Lower lobe of right lung (tissue), 2 donors: ENCODE results near the gene PPM1H. TPM values are rescaled to one million over a fixed set of nuclear protein-coding genes. Genes with fewer than 3 reads are reported as not detected.

Source experiments
- ATAC-seq, 2 donors: fragments of 200-7000 bp; cut with Tn5 transposase; one replicate each; pipeline ENCODE4 v1.9.1; 2020 to 2022; ENCODE audit warnings: mild to moderate bottlenecking in 2 of 2, moderate library complexity in 2 of 2
- DNase-seq: peaks from one replicate; pipeline ENCODE4 v3.0.0-alpha.2; 2020
- H3K27ac ChIP-seq: fragments of 200-600 bp; one replicate; pipeline ENCODE4 v1.8.0; 2022
- H3K27me3 ChIP-seq: fragments of 200-600 bp; one replicate; pipeline ENCODE4 v1.8.0; 2022; ENCODE audit warnings: low read depth
- H3K36me3 ChIP-seq: fragments of 200-600 bp; one replicate; pipeline ENCODE4 v1.8.0; 2022; ENCODE audit warnings: mild to moderate bottlenecking
- H3K4me1 ChIP-seq: fragments of 200-600 bp; one replicate; pipeline ENCODE4 v1.8.0; 2022
- H3K4me3 ChIP-seq: fragments of 200-600 bp; one replicate; pipeline ENCODE4 v1.8.0; 2022; ENCODE audit warnings: mild to moderate bottlenecking
- H3K9me3 ChIP-seq: fragments of 200-600 bp; one replicate; pipeline ENCODE4 v1.8.0; 2022
- intact Hi-C: fragments of 100-400 bp; cut with DNase I; formaldehyde crosslinking; loops from one replicate; pipeline ENCODE4 v1.11.0; 2022
- total RNA-seq: library from RNA; stranded (reverse); fragmentation: NEBNext Ultra II Directional; extraction: Animal tissue kit (Norgen Biotek cat#: 25700); gene quantifications from one replicate; pipeline ENCODE4 v1.2.1, GENCODE V29; 2021
- TF ChIP-seq, protein P1 (sequence below): fragments of 200-600 bp; IDR thresholded peaks from one replicate; pipeline ENCODE4 v1.8.0; 2022; ENCODE audit warnings: antibody characterized with exemption, mild to moderate bottlenecking
- donor health status: DM: no; HTN: yes; CAD: no; lungs with severe emphysema.

Gene PPM1H
- total RNA-seq, 1 donor from 2014 or later: 6.8 TPM

DNA sequence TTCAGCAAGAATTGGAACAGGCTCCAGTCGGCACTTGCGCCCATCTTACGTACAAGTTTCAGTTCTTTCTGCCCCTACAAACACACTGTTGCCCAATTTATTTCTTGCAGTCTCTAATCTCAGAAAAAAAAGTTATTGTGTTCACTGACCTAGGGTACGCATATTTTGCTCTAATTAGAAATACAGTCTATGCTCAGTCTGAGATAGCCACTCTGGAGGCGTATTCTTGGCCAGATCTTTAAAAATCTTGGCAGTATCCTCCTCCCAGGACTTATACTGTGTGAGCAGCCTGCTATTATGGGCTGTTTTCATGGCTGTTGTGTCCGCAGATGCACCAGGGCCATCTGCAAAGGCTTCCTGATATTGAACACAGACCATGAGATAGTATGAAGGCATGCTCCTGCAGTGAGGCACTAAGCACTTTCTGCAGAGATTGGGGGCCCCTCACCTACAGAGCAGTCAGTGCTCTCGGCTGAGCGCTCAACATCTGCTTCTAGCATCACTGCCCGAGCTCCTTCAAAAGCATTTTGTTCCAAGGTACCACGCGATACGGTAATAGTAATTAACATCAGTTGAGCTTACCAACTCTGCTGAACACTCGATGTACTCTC, 57.9 kb downstream of the PPM1H start:
- no peak overlapping the region for H3K27ac ChIP-seq
- DNase-seq (no peak), ATAC-seq (no peak)
- no peaks in the 10 kb centered on the region for H3K4me1 ChIP-seq
- no peaks in the 10 kb centered on the region for H3K27me3 ChIP-seq
- intact Hi-C loops: no loop called here
- H3K36me3 ChIP-seq: no peaks in the 10 kb centered on the region
- no peaks in the 10 kb centered on the region for H3K9me3 ChIP-seq
- TF ChIP-seq, protein P1, sequence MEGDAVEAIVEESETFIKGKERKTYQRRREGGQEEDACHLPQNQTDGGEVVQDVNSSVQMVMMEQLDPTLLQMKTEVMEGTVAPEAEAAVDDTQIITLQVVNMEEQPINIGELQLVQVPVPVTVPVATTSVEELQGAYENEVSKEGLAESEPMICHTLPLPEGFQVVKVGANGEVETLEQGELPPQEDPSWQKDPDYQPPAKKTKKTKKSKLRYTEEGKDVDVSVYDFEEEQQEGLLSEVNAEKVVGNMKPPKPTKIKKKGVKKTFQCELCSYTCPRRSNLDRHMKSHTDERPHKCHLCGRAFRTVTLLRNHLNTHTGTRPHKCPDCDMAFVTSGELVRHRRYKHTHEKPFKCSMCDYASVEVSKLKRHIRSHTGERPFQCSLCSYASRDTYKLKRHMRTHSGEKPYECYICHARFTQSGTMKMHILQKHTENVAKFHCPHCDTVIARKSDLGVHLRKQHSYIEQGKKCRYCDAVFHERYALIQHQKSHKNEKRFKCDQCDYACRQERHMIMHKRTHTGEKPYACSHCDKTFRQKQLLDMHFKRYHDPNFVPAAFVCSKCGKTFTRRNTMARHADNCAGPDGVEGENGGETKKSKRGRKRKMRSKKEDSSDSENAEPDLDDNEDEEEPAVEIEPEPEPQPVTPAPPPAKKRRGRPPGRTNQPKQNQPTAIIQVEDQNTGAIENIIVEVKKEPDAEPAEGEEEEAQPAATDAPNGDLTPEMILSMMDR: no peak
- H3K4me3 ChIP-seq: no peak overlapping the region

DNA sequence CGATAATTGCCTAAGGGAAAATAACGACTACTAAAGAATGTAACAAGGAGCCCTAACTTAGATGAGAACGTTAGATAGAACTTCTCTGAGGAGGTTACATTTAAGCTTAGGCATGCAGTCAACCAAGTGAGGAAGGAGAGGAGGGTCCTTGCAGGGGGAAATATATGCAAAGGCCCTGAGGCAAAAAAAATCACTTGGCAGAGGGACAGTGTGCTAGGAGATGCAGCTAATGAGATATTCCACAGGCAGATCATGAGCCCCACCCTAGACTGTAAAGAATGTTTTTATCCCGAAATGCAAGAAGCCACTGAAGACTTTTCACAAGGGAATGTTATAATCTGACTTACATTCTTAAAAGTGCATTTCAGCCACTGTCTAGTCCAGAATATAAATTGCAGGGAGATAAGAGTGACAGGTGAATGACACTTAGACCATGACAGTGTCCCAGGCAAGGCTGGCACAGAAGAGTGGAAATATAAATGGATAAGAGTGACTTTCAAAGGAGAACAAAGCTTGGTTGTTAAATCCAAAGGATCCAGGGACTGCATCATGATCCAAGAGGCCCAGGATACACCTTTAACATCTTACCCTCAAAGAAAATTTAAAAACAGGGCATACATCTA, 61.0 kb downstream of the PPM1H start:
- H3K36me3 ChIP-seq: no peaks in the 10 kb centered on the region
- TF ChIP-seq, protein P1: no peak
- ATAC-seq (no peak), DNase-seq (no peak)
- H3K27ac ChIP-seq: no peak overlapping the region
- no peaks in the 10 kb centered on the region for H3K27me3 ChIP-seq
- H3K4me3 ChIP-seq: no peak overlapping the region
- no peaks in the 10 kb centered on the region for H3K4me1 ChIP-seq
- intact Hi-C loops: no loop called here
- no peaks in the 10 kb centered on the region for H3K9me3 ChIP-seq

DNA sequence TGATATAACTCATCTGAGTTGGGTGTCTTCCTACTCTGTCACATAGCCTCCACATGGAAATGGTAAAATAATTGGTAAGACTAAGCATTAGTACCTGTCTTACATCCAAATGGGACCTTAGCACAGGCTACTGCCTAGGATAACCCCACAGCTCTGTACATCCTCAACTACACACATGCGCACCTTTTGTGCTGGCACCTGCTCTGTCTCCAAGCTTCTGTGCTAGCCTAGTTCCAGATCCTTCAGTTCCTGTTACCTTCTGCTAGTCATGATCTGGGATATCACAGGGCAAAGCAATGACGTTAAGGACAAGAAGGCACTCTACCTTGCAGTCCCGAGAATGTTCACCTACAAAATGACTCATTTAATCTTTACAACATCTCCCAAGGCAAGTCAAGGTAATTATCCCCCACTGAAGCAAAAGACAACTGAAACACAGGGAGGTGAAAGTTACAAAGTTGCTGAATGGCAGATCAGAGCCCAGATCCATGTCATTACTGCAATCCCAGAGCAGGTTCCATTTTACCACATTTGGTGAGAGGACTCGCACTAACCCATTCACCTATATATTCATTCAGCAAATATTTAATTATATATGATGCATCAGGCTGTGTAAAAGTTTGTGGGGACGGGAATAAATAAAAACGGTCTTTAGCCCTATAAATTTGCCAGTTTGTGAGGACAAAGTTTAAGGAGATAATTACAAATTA, 61.7 kb downstream of the PPM1H start:
- DNase-seq: no peak
- Histone ChIP-seq H3K4me3 (no peak overlapping the region), H3K36me3 (no peaks in the 10 kb centered on the region), H3K27me3 (no peaks in the 10 kb centered on the region), H3K4me1 (no peaks in the 10 kb centered on the region), H3K27ac (no peak overlapping the region), H3K9me3 (no peaks in the 10 kb centered on the region)
- intact Hi-C loops: no loop called here
- TF ChIP-seq, protein P1: no peak
- ATAC-seq: no peak

DNA sequence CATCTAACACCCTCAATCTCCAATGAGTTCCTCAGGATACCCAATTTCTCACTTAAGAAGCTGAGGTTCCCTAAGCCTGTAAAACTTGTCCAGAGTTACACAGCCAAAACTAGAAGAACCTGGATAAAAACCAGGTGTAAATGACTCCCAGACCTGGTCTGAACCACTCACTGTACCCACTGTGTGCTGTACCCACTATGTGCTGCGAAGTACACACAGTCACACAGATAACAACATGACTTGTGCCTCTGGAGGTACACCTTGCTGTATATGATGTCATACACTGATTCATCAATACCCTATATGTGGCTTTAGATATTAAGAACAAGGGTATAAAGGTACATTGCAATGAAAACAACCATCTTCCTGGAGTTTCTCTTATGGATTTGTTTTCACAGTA, 66.1 kb downstream of the PPM1H start:
- TF ChIP-seq, protein P1: no peak
- intact Hi-C loops: no loop called here

DNA sequence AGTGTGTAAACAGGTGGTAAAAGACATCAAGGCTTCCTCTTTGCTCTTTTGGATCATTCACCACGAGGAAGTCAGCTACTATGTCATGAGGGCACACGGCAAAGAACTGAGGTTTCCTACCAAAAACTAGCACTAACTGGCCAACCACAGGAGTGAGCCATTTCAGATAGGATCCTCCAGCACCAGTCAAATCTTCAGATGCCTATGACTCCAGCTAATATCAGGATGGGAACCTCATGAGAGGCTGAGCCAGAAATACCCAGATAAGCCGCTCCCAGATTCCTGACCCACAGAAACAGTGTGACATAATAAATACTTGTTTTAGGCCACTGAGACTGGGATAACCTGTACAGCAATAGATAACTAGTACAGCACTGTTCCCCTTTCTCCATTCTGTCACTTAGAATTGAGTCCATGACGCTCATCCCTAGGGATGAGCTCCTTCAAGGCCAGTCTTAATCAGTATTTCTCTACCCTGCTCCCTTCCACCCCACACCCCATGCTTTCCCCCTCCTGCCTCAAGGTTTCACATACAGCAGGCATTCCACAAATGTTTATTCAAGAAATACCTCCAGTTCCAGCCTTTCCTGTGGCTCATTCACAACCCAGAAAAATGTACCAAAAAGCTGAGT, 68.4 kb downstream of the PPM1H start:
- DNase-seq: no peak
- no peaks in the 10 kb centered on the region for H3K36me3 ChIP-seq
- peak overlapping the region; percentile 21 for H3K27ac ChIP-seq
- H3K9me3 ChIP-seq: no peaks in the 10 kb centered on the region
- H3K27me3 ChIP-seq: no peaks in the 10 kb centered on the region
- H3K4me3 ChIP-seq: no peak overlapping the region
- TF ChIP-seq, protein P1: no peak
- intact Hi-C loops: no loop called here
- ATAC-seq: peak; percentile 77 to 85
- H3K4me1 ChIP-seq: peaks cover 11% of the 10 kb centered on the region

More for the DNA sequence above, 66.1 kb downstream of the PPM1H start:
- no peaks in the 10 kb centered on the region for H3K36me3 ChIP-seq
- ATAC-seq: no peak
- DNase-seq: no peak
- H3K9me3 ChIP-seq: no peaks in the 10 kb centered on the region
- H3K27ac ChIP-seq: no peak overlapping the region
- no peaks in the 10 kb centered on the region for H3K27me3 ChIP-seq
- H3K4me3 ChIP-seq: no peak overlapping the region
- peaks cover 10% of the 10 kb centered on the region for H3K4me1 ChIP-seq
